Activated T-helper 2 cell treated with anti-CD3 and anti-CD28 coated beads, Interferon-gamma antibody, Interleukin-2, Interleukin-4, amounts not matched to agents 10 μg/mL and 5 μg/mL and 100 μg/mL, durations not matched to agents 14 hours and 24 hours and 36 hours (primary cell): Measurements from ENCODE around the gene GATD1. TPM values are rescaled to one million over a fixed set of nuclear protein-coding genes. Genes with fewer than 3 reads are reported as not detected.

Source experiments
- DNase-seq: peaks from one replicate; pipeline ENCODE4 v3.0.0; 2021; ENCODE audit warnings: low spot score
- H3K27ac Mint-ChIP-seq: one replicate; pipeline ENCODE4 v1.8.0; 2021; ENCODE audit warnings: mixed read lengths
- H3K27me3 Mint-ChIP-seq: one replicate; pipeline ENCODE4 v1.8.0; 2021; ENCODE audit warnings: low read depth, mixed read lengths
- H3K36me3 Mint-ChIP-seq: one replicate; pipeline ENCODE4 v1.8.0; 2021; ENCODE audit warnings: low read depth, mixed read lengths
- H3K4me1 Mint-ChIP-seq: one replicate; pipeline ENCODE4 v1.8.0; 2021; ENCODE audit warnings: low read depth, mixed read lengths
- H3K4me3 Mint-ChIP-seq: one replicate; pipeline ENCODE4 v1.8.0; 2021; ENCODE audit warnings: low read depth, mild to moderate bottlenecking, moderate library complexity, mixed read lengths
- H3K9me3 Mint-ChIP-seq: one replicate; pipeline ENCODE4 v1.8.0; 2021; ENCODE audit warnings: mixed read lengths
- intact Hi-C: fragments of 100-400 bp; cut with micrococcal nuclease; formaldehyde crosslinking; loops from one replicate; pipeline ENCODE4 v1.15.1; 2023
- total RNA-seq: library from RNA; stranded (reverse); gene quantifications from 2 replicates; pipeline ENCODE4 v1.2.3, GENCODE V29; 2022

GATD1 gene
- total RNA-seq, 1 donor from 2014 or later = 75.2 TPM

- intact Hi-C loops = loop anchor here (1.0 to 2.0 kb wide), 3 partner anchors 8 to 51 kb away; partner anchors contain the start of genes PIDD1, RPLP2 and TALDO1
- Mint-ChIP-seq H3K9me3 (no peaks in the 10 kb centered on the region), H3K4me3 (peak overlapping the region; percentile 90), H3K27ac (peak overlapping the region; percentile 66), H3K36me3 (peaks cover 11% of the 10 kb centered on the region), H3K27me3 (no peaks in the 10 kb centered on the region), H3K4me1 (peaks cover 7% of the 10 kb centered on the region)
- peak; percentile 70 for DNase-seq
Measured at GRCh38 chr11:797296-798092, 20.2 kb upstream of the GATD1 start.

- H3K36me3 Mint-ChIP-seq = peaks cover 14% of the 10 kb centered on the region
- DNase-seq = no peak
- no peaks in the 10 kb centered on the region for H3K27me3 Mint-ChIP-seq
- intact Hi-C loops = loop anchor here (1.0 to 2.0 kb wide), 4 partner anchors 9 to 50 kb away; partner anchors contain the start of genes GATD1, PIDD1, RPLP2 and TALDO1
- H3K27ac Mint-ChIP-seq = peak overlapping the region; percentile 66
- H3K9me3 Mint-ChIP-seq = no peaks in the 10 kb centered on the region
- peak overlapping the region; percentile 90 for H3K4me3 Mint-ChIP-seq
- H3K4me1 Mint-ChIP-seq = peaks cover 7% of the 10 kb centered on the region
Measured at GRCh38 chr11:796565-797295, 19.4 kb upstream of the GATD1 start.

GRCh38 chr11:795634-796564, 18.6 kb upstream of the GATD1 start:
- intact Hi-C loops = loop anchor here (1.0 to 2.0 kb wide), 2 partner anchors 19 to 49 kb away; partner anchors contain the start of genes GATD1 and TALDO1
- peak overlapping the region; percentile 66 for H3K27ac Mint-ChIP-seq
- H3K36me3 Mint-ChIP-seq = peaks cover 18% of the 10 kb centered on the region
- no peaks in the 10 kb centered on the region for H3K9me3 Mint-ChIP-seq
- peak; percentile 77 for DNase-seq
- H3K4me3 Mint-ChIP-seq = peak overlapping the region; percentile 90
- H3K27me3 Mint-ChIP-seq = no peaks in the 10 kb centered on the region
- H3K4me1 Mint-ChIP-seq = peaks cover 7% of the 10 kb centered on the region

GRCh38 chr11:794766-795633, 17.7 kb upstream of the GATD1 start:
- no peak overlapping the region for H3K27ac Mint-ChIP-seq
- peaks cover 14% of the 10 kb centered on the region for H3K36me3 Mint-ChIP-seq
- H3K27me3 Mint-ChIP-seq = no peaks in the 10 kb centered on the region
- no peaks in the 10 kb centered on the region for H3K9me3 Mint-ChIP-seq
- peaks cover 7% of the 10 kb centered on the region for H3K4me1 Mint-ChIP-seq
- peak overlapping the region; percentile 51 for H3K4me3 Mint-ChIP-seq
- no peak for DNase-seq
- intact Hi-C loops = no loop called here

- H3K36me3 Mint-ChIP-seq = peaks cover 14% of the 10 kb centered on the region
Measured at GRCh38 chr11:794013-794765, 16.9 kb upstream of the GATD1 start.

GRCh38 chr11:793556-793955, 16.3 kb upstream of the GATD1 start:
- Mint-ChIP-seq H3K4me3 (peak overlapping the region; percentile 8), H3K4me1 (peaks cover 7% of the 10 kb centered on the region), H3K27me3 (no peaks in the 10 kb centered on the region), H3K27ac (no peak overlapping the region), H3K36me3 (peaks cover 14% of the 10 kb centered on the region), H3K9me3 (no peaks in the 10 kb centered on the region)
- no peak for DNase-seq
- intact Hi-C loops = no loop called here

More at GRCh38 chr11:794013-794765, 16.9 kb upstream of the GATD1 start:
- Mint-ChIP-seq H3K4me3 (peak overlapping the region; percentile 49), H3K4me1 (peaks cover 7% of the 10 kb centered on the region), H3K27me3 (no peaks in the 10 kb centered on the region), H3K27ac (no peak overlapping the region), H3K9me3 (no peaks in the 10 kb centered on the region)
- intact Hi-C loops = no loop called here
- no peak for DNase-seq

GRCh38 chr11:792873-793272, 15.6 kb upstream of the GATD1 start:
- peaks cover 14% of the 10 kb centered on the region for H3K36me3 Mint-ChIP-seq
- no peak overlapping the region for H3K4me3 Mint-ChIP-seq
- intact Hi-C loops = no loop called here

GRCh38 chr11:792535-792821, 15.2 kb upstream of the GATD1 start:
- Mint-ChIP-seq H3K27ac (no peak overlapping the region), H3K27me3 (no peaks in the 10 kb centered on the region), H3K9me3 (no peaks in the 10 kb centered on the region), H3K36me3 (peaks cover 14% of the 10 kb centered on the region), H3K4me1 (peaks cover 7% of the 10 kb centered on the region), H3K4me3 (no peak overlapping the region)
- intact Hi-C loops = no loop called here
- no peak for DNase-seq

More at GRCh38 chr11:792873-793272, 15.6 kb upstream of the GATD1 start:
- no peaks in the 10 kb centered on the region for H3K9me3 Mint-ChIP-seq
- DNase-seq = no peak
- no peaks in the 10 kb centered on the region for H3K27me3 Mint-ChIP-seq
- H3K4me1 Mint-ChIP-seq = peaks cover 7% of the 10 kb centered on the region
- H3K27ac Mint-ChIP-seq = no peak overlapping the region

GRCh38 chr11:791658-792534, 14.6 kb upstream of the GATD1 start:
- Mint-ChIP-seq H3K4me1 (peaks cover 5% of the 10 kb centered on the region), H3K27me3 (no peaks in the 10 kb centered on the region), H3K27ac (no peak overlapping the region), H3K9me3 (no peaks in the 10 kb centered on the region), H3K36me3 (peaks cover 14% of the 10 kb centered on the region), H3K4me3 (no peak overlapping the region)
- no peak for DNase-seq
- intact Hi-C loops = no loop called here

GRCh38 chr11:790721-791564, 13.7 kb upstream of the GATD1 start:
- peaks cover 14% of the 10 kb centered on the region for H3K36me3 Mint-ChIP-seq
- DNase-seq = no peak
- intact Hi-C loops = no loop called here
- H3K9me3 Mint-ChIP-seq = no peaks in the 10 kb centered on the region
- no peaks in the 10 kb centered on the region for H3K27me3 Mint-ChIP-seq
- no peak overlapping the region for H3K4me3 Mint-ChIP-seq
- H3K27ac Mint-ChIP-seq = no peak overlapping the region
- peaks cover 1% of the 10 kb centered on the region for H3K4me1 Mint-ChIP-seq
